Testis (tissue), 2 donors: ENCODE measurements around the gene GLIS1.

Experiments
- CTCF ChIP-seq, 3 experiments: fragments of 450-650 bp in 2 of 3; fragments of 200-600 bp in 1 of 3; sonication (generic) in 1 of 3; IDR thresholded peaks; one replicate each; pipeline ENCODE4 v1.5.1; 2016 to 2019; ENCODE audit warnings: antibody characterized with exemption in 3 of 3, mild to moderate bottlenecking in 2 of 3, moderate library complexity in 1 of 3
- POLR2A ChIP-seq: fragments of 450-650 bp; IDR thresholded peaks from one replicate; pipeline ENCODE4 v1.6.1; 2017; ENCODE audit warnings: antibody characterized with exemption, mild to moderate bottlenecking, moderate library complexity

GRCh38 chr1:53575141-53575954 is 163.6 kb downstream of the GLIS1 start:
- TF ChIP-seq CTCF (IDR thresholded peaks at IDR 0.05) (no peak), POLR2A (no peak)
